HepG2 (cell line): ENCODE measurements around the gene NARF. TPM values are rescaled to one million over a fixed set of nuclear protein-coding genes. Genes with fewer than 3 reads are reported as not detected.

ENCODE experiments used
- ATAC-seq: fragments of 200-7000 bp; cut with Tn5 transposase; 3 replicates; pipeline ENCODE4 v1.9.1; 2020; ENCODE audit warnings: mild to moderate bottlenecking, moderate library complexity
- BruUV-seq: library from RNA; stranded (reverse); fragments of 400-500 nt; replicated peaks from 2 replicates; lab custom pipeline; 2021; lab: Mats Ljungman, UMichigan
- CTCF ChIA-PET: fragments of 300-600 bp; formaldehyde crosslinking; extraction: SDS; loops from one replicate; lab custom pipeline; 2021; ENCODE audit warnings: low total read pairs, inconsistent platforms, low intra/inter-chr PET ratio; lab: Yijun Ruan, JAX
- POLR2A ChIA-PET: fragments of 350-600 bp; sonication (Branson Sonifier 250); formaldehyde crosslinking; loops from one replicate; lab custom pipeline; 2020; ENCODE audit warnings: antibody characterized with exemption, inconsistent platforms; lab: Yijun Ruan, JAX
- DNase-seq: peaks from one replicate; pipeline ENCODE4 v3.0.0-alpha.2; 2015; ENCODE audit warnings: low spot score
- FAIRE-seq: peaks from 3 replicates; lab custom pipeline; 2011; peaks lifted over from hg19 to GRCh38; lab: Jason Lieb, UNC
- H2AFZ ChIP-seq: one replicate; pipeline ENCODE4 v1.6.1; 2011; ENCODE audit warnings: low read length, inconsistent platforms
- H3K27ac ChIP-seq: fragments of 300-600 bp; 3 replicates; pipeline ENCODE4 v1.8.0; 2011; ENCODE audit warnings: mixed run types, mild to moderate bottlenecking, mixed read lengths, low read length, inconsistent platforms; ENCODE audit not compliant: insufficient read depth; ENCODE audit errors: extremely low read length
- H3K27me3 ChIP-seq, 2 experiments: fragments of 200-600 bp in 1 of 2; 2 replicates in 1 of 2; 3 replicates in 1 of 2; pipeline versions ENCODE4 v1.6.0 to v1.8.0; 2011; ENCODE audit warnings: low read length in 2 of 2, mild to moderate bottlenecking in 2 of 2, moderate library complexity in 2 of 2, inconsistent platforms in 1 of 2; ENCODE audit not compliant: insufficient read depth in 2 of 2, control insufficient read depth in 1 of 2
- H3K36me3 ChIP-seq, 2 experiments: fragments of 200-600 bp in 1 of 2; replicated peaks in 1 of 2; 2 replicates in 1 of 2; 3 replicates in 1 of 2; pipeline versions ENCODE4 v1.5.1 to v1.8.0; 2011; ENCODE audit warnings: low read length in 2 of 2, inconsistent platforms in 1 of 2; ENCODE audit not compliant: insufficient read depth in 2 of 2, control insufficient read depth in 1 of 2
- H3K4me1 ChIP-seq: 2 replicates; pipeline ENCODE4 v1.5.1; 2012; ENCODE audit warnings: low read length, inconsistent platforms; ENCODE audit not compliant: insufficient read depth
- H3K4me2 ChIP-seq: 2 replicates; pipeline ENCODE4 v1.6.0; 2011; ENCODE audit warnings: low read depth, low read length, inconsistent platforms
- H3K4me3 ChIP-seq, 3 experiments: fragments of 200-600 bp in 1 of 3; sonication (generic), shearing (Covaris generic) in 1 of 3; replicated peaks in 1 of 3; 2 replicates each; pipeline ENCODE4 v1.5.1; 2011 to 2016; ENCODE audit warnings: low read length in 3 of 3, inconsistent platforms in 2 of 3, low read depth in 2 of 3, mild to moderate bottlenecking in 2 of 3, control low read depth in 1 of 3, mixed read lengths in 1 of 3; ENCODE audit not compliant: insufficient read depth in 1 of 3
- H3K79me2 ChIP-seq: one replicate; pipeline ENCODE4 v1.6.1; 2011; ENCODE audit warnings: low read length, inconsistent platforms; ENCODE audit not compliant: insufficient read depth
- H3K9ac ChIP-seq: 2 replicates; pipeline ENCODE4 v1.6.0; 2011; ENCODE audit warnings: mild to moderate bottlenecking, low read depth, low read length, inconsistent platforms; ENCODE audit not compliant: insufficient read depth
- H3K9me3 ChIP-seq: 2 replicates; pipeline ENCODE4 v1.5.1; 2012; ENCODE audit warnings: mild to moderate bottlenecking, low read length
- H4K20me1 ChIP-seq: 2 replicates; pipeline ENCODE4 v1.6.0; 2011; ENCODE audit warnings: inconsistent platforms, mild to moderate bottlenecking, low read length, moderate library complexity; ENCODE audit not compliant: insufficient read depth
- ARNTL ChIP-seq: sonication (generic); formaldehyde crosslinking; IDR thresholded peaks from 2 replicates; pipeline ENCODE4 v1.4.0; 2020; ENCODE audit warnings: mild to moderate bottlenecking, missing genetic modification reagents
- BHLHE40 ChIP-seq: IDR thresholded peaks from 2 replicates; pipeline ENCODE4 v1.6.1; 2011; ENCODE audit warnings: low read length, improper control_type of control experiment
- MATR3 ChIP-seq: sonication (generic); formaldehyde crosslinking; IDR thresholded peaks from 2 replicates; pipeline ENCODE4 v1.4.0; 2020; ENCODE audit warnings: missing genetic modification reagents
- NFE2L1 ChIP-seq: sonication (generic); formaldehyde crosslinking; IDR thresholded peaks from 2 replicates; pipeline ENCODE4 v1.4.0; 2020; ENCODE audit warnings: missing genetic modification reagents, mild to moderate bottlenecking, borderline replicate concordance
- PRMT3 ChIP-seq: sonication (generic); formaldehyde crosslinking; IDR thresholded peaks from 2 replicates; pipeline ENCODE4 v1.8.1; 2022; ENCODE audit warnings: low read depth, mild to moderate bottlenecking, moderate library complexity, missing genetic modification reagents, borderline replicate concordance
- YEATS4 ChIP-seq: sonication (generic); formaldehyde crosslinking; IDR thresholded peaks from 2 replicates; pipeline ENCODE4 v1.4.0; 2020; ENCODE audit warnings: missing genetic modification reagents, borderline replicate concordance
- ZFX ChIP-seq: sonication (generic); formaldehyde crosslinking; IDR thresholded peaks from 2 replicates; pipeline ENCODE4 v1.4.0; 2020; ENCODE audit warnings: mild to moderate bottlenecking, low read depth, missing genetic modification reagents, moderate library complexity
- ZKSCAN1 ChIP-seq: fragments of 150-350 bp; IDR thresholded peaks from 2 replicates; pipeline ENCODE4 v1.6.1; 2014; ENCODE audit warnings: low read length
- ZNF746 ChIP-seq: sonication (generic); formaldehyde crosslinking; IDR thresholded peaks from 2 replicates; pipeline ENCODE4 v1.8.0; 2022; ENCODE audit warnings: mild to moderate bottlenecking, missing genetic modification reagents
- ZNF788 ChIP-seq: sonication (generic); formaldehyde crosslinking; IDR thresholded peaks from 2 replicates; pipeline ENCODE4 v1.5.0; 2020; ENCODE audit warnings: mild to moderate bottlenecking, missing genetic modification reagents, borderline replicate concordance
- WGBS: methylation state at CpG from one replicate; pipeline ENCODE4 v1.1.6; 2017; ENCODE audit warnings: low lambda C conversion rate; 5-methylcytosine and 5-hydroxymethylcytosine counted together
- in situ Hi-C: cut with HindIII; loops from 2 replicates; pipeline ENCODE4 v1.10.0; 2017; ENCODE audit warnings: low pct_unique_long_range_greater_than_20kb; ENCODE audit not compliant: extremely low pct_ligation_motif_present
- intact Hi-C: fragments of 100-400 bp; cut with micrococcal nuclease; formaldehyde crosslinking; loops from one replicate; pipeline ENCODE4 v1.10.0; 2022; ENCODE audit not compliant: unreplicated experiment
- polyA plus RNA-seq, 8 experiments: library from polyadenylated mRNA; depleted of rRNA in 3 of 8; stranded (reverse) in 7 of 8; unstranded in 1 of 8; fragments of >200 nt; fragmentation: Illumina TruSeq in 4 of 8; extraction: Trizol in 4 of 8; gene quantifications; 2 replicates each; pipeline versions ENCODE4 v1.2.1 to v1.2.3, GENCODE V29; 2011 to 2016; ENCODE audit warnings: low read depth in 4 of 8, missing spikeins in 1 of 8, mixed read lengths in 1 of 8; ENCODE audit not compliant: insufficient read depth in 1 of 8
- total RNA-seq, 5 experiments: library from RNA; depleted of rRNA; stranded (reverse); fragments of >200 nt; fragmentation: Illumina TruSeq; extraction: Trizol; gene quantifications; 2 replicates each; pipeline ENCODE4 v1.2.3, GENCODE V29; 2016; ENCODE audit warnings: low read depth in 1 of 5
- TF ChIP-seq, protein P1 (sequence below): sonication (generic); formaldehyde crosslinking; IDR thresholded peaks from 2 replicates; pipeline ENCODE4 v1.8.0; 2022; ENCODE audit warnings: missing genetic modification reagents, low read depth, mild to moderate bottlenecking, borderline replicate concordance
- TF ChIP-seq, protein P2 (sequence below): sonication (generic); formaldehyde crosslinking; IDR thresholded peaks from 2 replicates; pipeline ENCODE4 v1.8.0; 2022; ENCODE audit warnings: mild to moderate bottlenecking, missing genetic modification reagents, borderline replicate concordance
- TF ChIP-seq, protein P3 (sequence below): sonication (generic); formaldehyde crosslinking; IDR thresholded peaks from 2 replicates; pipeline ENCODE4 v1.4.0; 2020; ENCODE audit warnings: missing genetic modification reagents, borderline replicate concordance

NARF gene
- total and polyA plus RNA-seq, 2 of the 13 experiments (the other 11 are each of a cell fraction or from before 2014, with no cell fraction given) = 61.1 to 144 TPM

DNA sequence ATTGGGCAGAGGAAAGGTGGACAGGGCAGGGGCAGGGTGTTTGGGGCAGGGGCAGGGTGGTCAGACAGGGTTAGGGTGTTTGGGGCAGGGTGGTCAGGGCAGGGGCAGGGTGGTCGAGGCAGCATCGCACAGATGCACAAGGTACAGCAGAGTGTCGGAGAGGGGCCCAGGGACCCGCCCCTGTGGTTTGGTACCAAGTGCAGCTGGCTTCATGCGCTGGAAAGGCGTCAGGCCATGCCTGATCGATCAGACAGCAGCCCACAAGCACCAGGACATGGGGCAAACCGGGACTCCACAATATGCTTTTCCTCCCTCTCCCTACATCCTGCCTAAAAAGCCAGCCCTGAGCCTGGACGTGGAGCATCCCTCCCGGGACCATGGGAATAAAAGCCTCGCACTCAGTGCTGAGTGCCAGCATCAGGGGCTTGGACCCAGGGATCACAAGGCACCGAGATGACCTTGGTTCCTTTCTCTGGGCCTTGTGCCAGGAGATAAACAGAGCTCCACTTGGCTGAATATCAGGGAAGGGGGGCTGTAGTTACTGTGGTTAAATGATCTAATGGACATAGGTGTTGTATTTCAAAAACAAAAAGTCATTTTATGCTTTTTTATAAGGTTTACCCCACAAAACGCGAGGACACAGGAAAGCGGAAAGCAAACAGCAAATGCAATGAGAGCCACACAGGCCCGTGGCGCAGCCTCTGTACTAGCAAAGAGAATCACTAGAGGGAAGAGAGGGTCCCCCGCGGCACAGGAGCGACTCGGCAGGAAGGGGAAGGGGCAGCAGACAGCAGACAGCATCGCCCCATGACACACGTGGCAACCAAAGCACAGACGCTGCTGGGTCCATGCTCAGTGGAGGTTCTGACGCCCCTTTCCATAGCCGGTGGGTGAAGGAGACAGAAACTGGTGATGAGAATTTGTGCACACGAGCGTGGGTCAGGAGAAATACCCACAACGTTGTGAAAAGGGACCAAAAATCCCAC, 45.7 kb upstream of the NARF start:
- ChIA-PET CTCF (interaction anchor here (5.0 kb wide), 1 partner anchor 60 kb away, joined by 41 read pairs; no protein-coding TSS in a partner anchor), POLR2A (interaction anchor here (0.7 to 1.3 kb wide), 7 partner anchors 25 to 114 kb away, joined by 3 to 8 read pairs (median 4); partner anchors contain the start of gene TEX19)
- in situ Hi-C loops = loop anchor here (5.0 kb wide), 1 partner anchor 61 kb away; no protein-coding TSS in a partner anchor
- no peak overlapping the region for H3K4me3 ChIP-seq
- peaks cover 18% of the 10 kb centered on the region; the same call in 1 of the 2 replicates for H4K20me1 ChIP-seq
- BruUV-seq = no TSS peak
- intact Hi-C loops = loop anchor here (2.0 kb wide), 1 partner anchor 66 kb away; no protein-coding TSS in a partner anchor
- ATAC-seq = peak; percentile 73
- peak; percentile 93 for FAIRE-seq
- H3K79me2 ChIP-seq = no peaks in the 10 kb centered on the region
- no peaks in the 10 kb centered on the region for H3K9me3 ChIP-seq
- 60% methylated on average over 29 of the region's 29 CpGs for WGBS
- no peak overlapping the region for H3K9ac ChIP-seq
- H3K27me3 ChIP-seq = no peaks in the 10 kb centered on the region
- peak; percentile 86 for DNase-seq
- peaks cover 33% of the 10 kb centered on the region for H3K4me1 ChIP-seq
- H3K36me3 ChIP-seq = peaks cover 2 to 16% of the 10 kb centered on the region in 2 experiments; a peak in 3 of 5 replicates
- H3K27ac ChIP-seq = peak overlapping the region; percentile 17
- H2AFZ ChIP-seq = no peak overlapping the region
- H3K4me2 ChIP-seq = peak overlapping the region; percentile 37
- TF ChIP-seq ZFX (CRISPR knock-in tag) (peak; percentile 46; the same call in 1 of the 2 replicates), ZNF746 (no peak), ZNF788 (CRISPR knock-in tag) (0 out of 2 replicates have a peak, but pooled peaks have one; percentile 34), NFE2L1 (CRISPR knock-in tag) (no peak), ZKSCAN1 (no peak), YEATS4 (CRISPR knock-in tag) (no peak), BHLHE40 (no peak), ARNTL (no peak), PRMT3 (CRISPR knock-in tag) (no peak), MATR3 (CRISPR knock-in tag) (no peak)
- TF ChIP-seq, protein P1, sequence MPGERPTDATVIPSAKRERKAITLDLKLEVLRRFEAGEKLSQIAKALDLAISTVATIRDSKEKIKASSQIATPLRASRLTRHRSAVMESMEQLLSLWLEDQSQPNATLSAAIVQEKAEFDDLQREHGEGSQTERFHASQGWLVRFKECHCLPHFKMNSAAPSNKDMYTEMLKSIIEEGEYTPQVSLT (CRISPR knock-in tag) = no peak
- TF ChIP-seq, protein P2, sequence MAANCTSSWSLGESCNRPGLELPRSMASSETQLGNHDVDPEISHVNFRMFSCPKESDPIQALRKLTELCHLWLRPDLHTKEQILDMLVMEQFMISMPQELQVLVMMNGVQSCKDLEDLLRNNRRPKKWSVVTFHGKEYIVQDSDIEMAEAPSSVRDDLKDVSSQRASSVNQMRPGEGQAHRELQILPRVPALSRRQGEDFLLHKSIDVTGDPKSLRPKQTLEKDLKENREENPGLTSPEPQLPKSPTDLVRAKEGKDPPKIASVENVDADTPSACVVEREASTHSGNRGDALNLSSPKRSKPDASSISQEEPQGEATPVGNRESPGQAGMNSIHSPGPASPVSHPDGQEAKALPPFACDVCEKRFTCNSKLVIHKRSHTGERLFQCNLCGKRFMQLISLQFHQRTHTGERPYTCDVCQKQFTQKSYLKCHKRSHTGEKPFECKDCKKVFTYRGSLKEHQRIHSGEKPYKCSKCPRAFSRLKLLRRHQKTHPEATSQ = no peak
- TF ChIP-seq, protein P3, sequence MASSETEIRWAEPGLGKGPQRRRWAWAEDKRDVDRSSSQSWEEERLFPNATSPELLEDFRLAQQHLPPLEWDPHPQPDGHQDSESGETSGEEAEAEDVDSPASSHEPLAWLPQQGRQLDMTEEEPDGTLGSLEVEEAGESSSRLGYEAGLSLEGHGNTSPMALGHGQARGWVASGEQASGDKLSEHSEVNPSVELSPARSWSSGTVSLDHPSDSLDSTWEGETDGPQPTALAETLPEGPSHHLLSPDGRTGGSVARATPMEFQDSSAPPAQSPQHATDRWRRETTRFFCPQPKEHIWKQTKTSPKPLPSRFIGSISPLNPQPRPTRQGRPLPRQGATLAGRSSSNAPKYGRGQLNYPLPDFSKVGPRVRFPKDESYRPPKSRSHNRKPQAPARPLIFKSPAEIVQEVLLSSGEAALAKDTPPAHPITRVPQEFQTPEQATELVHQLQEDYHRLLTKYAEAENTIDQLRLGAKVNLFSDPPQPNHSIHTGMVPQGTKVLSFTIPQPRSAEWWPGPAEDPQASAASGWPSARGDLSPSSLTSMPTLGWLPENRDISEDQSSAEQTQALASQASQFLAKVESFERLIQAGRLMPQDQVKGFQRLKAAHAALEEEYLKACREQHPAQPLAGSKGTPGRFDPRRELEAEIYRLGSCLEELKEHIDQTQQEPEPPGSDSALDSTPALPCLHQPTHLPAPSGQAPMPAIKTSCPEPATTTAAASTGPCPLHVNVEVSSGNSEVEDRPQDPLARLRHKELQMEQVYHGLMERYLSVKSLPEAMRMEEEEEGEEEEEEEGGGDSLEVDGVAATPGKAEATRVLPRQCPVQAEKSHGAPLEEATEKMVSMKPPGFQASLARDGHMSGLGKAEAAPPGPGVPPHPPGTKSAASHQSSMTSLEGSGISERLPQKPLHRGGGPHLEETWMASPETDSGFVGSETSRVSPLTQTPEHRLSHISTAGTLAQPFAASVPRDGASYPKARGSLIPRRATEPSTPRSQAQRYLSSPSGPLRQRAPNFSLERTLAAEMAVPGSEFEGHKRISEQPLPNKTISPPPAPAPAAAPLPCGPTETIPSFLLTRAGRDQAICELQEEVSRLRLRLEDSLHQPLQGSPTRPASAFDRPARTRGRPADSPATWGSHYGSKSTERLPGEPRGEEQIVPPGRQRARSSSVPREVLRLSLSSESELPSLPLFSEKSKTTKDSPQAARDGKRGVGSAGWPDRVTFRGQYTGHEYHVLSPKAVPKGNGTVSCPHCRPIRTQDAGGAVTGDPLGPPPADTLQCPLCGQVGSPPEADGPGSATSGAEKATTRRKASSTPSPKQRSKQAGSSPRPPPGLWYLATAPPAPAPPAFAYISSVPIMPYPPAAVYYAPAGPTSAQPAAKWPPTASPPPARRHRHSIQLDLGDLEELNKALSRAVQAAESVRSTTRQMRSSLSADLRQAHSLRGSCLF = no peak
